H9 (cell line): ENCODE results near the gene PAK6. TPM values are rescaled to one million over a fixed set of nuclear protein-coding genes. Genes with fewer than 3 reads are reported as not detected.

Experiments used
- DNase-seq: peaks from one replicate; pipeline ENCODE4 v3.0.0-alpha.2; 2017
- H2AFZ ChIP-seq: one replicate; pipeline ENCODE4 v1.6.1; 2013; ENCODE audit warnings: mild to moderate bottlenecking, low read length, control low read depth, moderate library complexity
- H2AK5ac ChIP-seq: 2 replicates; pipeline ENCODE4 v1.6.1; 2013; ENCODE audit warnings: low read length, control low read depth, mixed read lengths; ENCODE audit not compliant: insufficient read length
- H2BK120ac ChIP-seq: one replicate; pipeline ENCODE4 v1.6.1; 2013; ENCODE audit warnings: low read depth, mild to moderate bottlenecking, low read length, control low read depth, inconsistent platforms; ENCODE audit not compliant: poor library complexity, severe bottlenecking
- H2BK12ac ChIP-seq: 2 replicates; pipeline ENCODE4 v1.6.1; 2013; ENCODE audit warnings: low read length, control low read depth, mixed read lengths, low read depth; ENCODE audit not compliant: insufficient read length
- H2BK15ac ChIP-seq: 2 replicates; pipeline ENCODE4 v1.6.1; 2013; ENCODE audit warnings: low read depth, low read length, control low read depth
- H2BK20ac ChIP-seq: one replicate; pipeline ENCODE4 v1.6.1; 2013; ENCODE audit warnings: low read depth, mild to moderate bottlenecking, low read length, control low read depth, inconsistent platforms; ENCODE audit not compliant: poor library complexity, severe bottlenecking
- H2BK5ac ChIP-seq: 2 replicates; pipeline ENCODE4 v1.6.1; 2013; ENCODE audit warnings: low read length, control low read depth, mixed read lengths; ENCODE audit not compliant: insufficient read length
- H3K14ac ChIP-seq: 2 replicates; pipeline ENCODE4 v1.6.1; 2013; ENCODE audit warnings: low read length, control low read depth; ENCODE audit not compliant: insufficient read depth
- H3K18ac ChIP-seq: 2 replicates; pipeline ENCODE4 v1.6.1; 2013; ENCODE audit warnings: low read depth, mild to moderate bottlenecking, mixed read lengths, low read length, control low read depth; ENCODE audit not compliant: insufficient read length
- H3K23ac ChIP-seq: 2 replicates; pipeline ENCODE4 v1.6.1; 2013; ENCODE audit warnings: low read length, control low read depth, mixed read lengths, low read depth; ENCODE audit not compliant: insufficient read length
- H3K23me2 ChIP-seq: 2 replicates; pipeline ENCODE4 v1.6.1; 2013; ENCODE audit warnings: low read depth, mild to moderate bottlenecking, mixed read lengths, low read length, control low read depth; ENCODE audit not compliant: insufficient read length, poor library complexity, severe bottlenecking
- H3K27ac ChIP-seq: 2 replicates; pipeline ENCODE4 v1.5.1; 2013; ENCODE audit warnings: low read length, control low read depth, mixed read lengths, low read depth; ENCODE audit not compliant: insufficient read length
- H3K27me3 ChIP-seq: 2 replicates; pipeline ENCODE4 v1.6.1; 2013; ENCODE audit warnings: low read length, control low read depth, inconsistent platforms; ENCODE audit not compliant: insufficient read depth
- H3K4ac ChIP-seq: 2 replicates; pipeline ENCODE4 v1.6.1; 2013; ENCODE audit warnings: low read depth, mild to moderate bottlenecking, control low read depth, inconsistent platforms, low read length, moderate library complexity
- H3K4me1 ChIP-seq: 2 replicates; pipeline ENCODE4 v1.6.1; 2013; ENCODE audit warnings: low read length, control low read depth, inconsistent platforms; ENCODE audit not compliant: insufficient read depth
- H3K4me2 ChIP-seq: 2 replicates; pipeline ENCODE4 v1.6.1; 2013; ENCODE audit warnings: low read length, control low read depth, mixed read lengths; ENCODE audit not compliant: insufficient read length, insufficient read depth
- H3K56ac ChIP-seq: 2 replicates; pipeline ENCODE4 v1.6.1; 2013; ENCODE audit warnings: low read depth, mild to moderate bottlenecking, mixed read lengths, low read length, control low read depth; ENCODE audit not compliant: insufficient read length
- H3K79me1 ChIP-seq: 2 replicates; pipeline ENCODE4 v1.6.1; 2013; ENCODE audit warnings: low read depth, mild to moderate bottlenecking, moderate library complexity, low read length, control low read depth, inconsistent platforms; ENCODE audit not compliant: insufficient read depth, poor library complexity, severe bottlenecking
- H3K79me2 ChIP-seq: 2 replicates; pipeline ENCODE4 v1.6.1; 2013; ENCODE audit warnings: low read length, control low read depth, inconsistent platforms; ENCODE audit not compliant: insufficient read depth
- H3K9ac ChIP-seq: 2 replicates; pipeline ENCODE4 v1.6.1; 2013; ENCODE audit warnings: low read length, control low read depth, mixed read lengths; ENCODE audit not compliant: insufficient read length; ENCODE audit errors: extremely low read depth
- H3K9me3 ChIP-seq: one replicate; pipeline ENCODE4 v1.6.1; 2013; ENCODE audit warnings: low read depth, low read length, inconsistent platforms; ENCODE audit not compliant: control insufficient read depth
- H3T11ph ChIP-seq: one replicate; pipeline ENCODE4 v1.6.1; 2013; ENCODE audit warnings: mild to moderate bottlenecking, low read length, control low read depth, inconsistent platforms
- H4K20me1 ChIP-seq: one replicate; pipeline ENCODE4 v1.6.1; 2013; ENCODE audit not compliant: control insufficient read depth, insufficient read length, insufficient read depth
- H4K5ac ChIP-seq: 2 replicates; pipeline ENCODE4 v1.6.1; 2013; ENCODE audit warnings: low read depth, mild to moderate bottlenecking, mixed read lengths, low read length, control low read depth; ENCODE audit not compliant: insufficient read length
- H4K8ac ChIP-seq: replicated peaks from 2 replicates; pipeline ENCODE4 v1.6.1; 2013; ENCODE audit warnings: low read length, control low read depth, mixed read lengths, low read depth; ENCODE audit not compliant: insufficient read length
- H4K91ac ChIP-seq: 2 replicates; pipeline ENCODE4 v1.6.1; 2013; ENCODE audit warnings: low read depth, mild to moderate bottlenecking, moderate library complexity, mixed read lengths, low read length, control low read depth; ENCODE audit not compliant: insufficient read length
- H3K27ac Mint-ChIP-seq, 3 experiments: 2 replicates in 2 of 3; 3 replicates in 1 of 3; pipeline ENCODE4 v1.8.0; 2020 to 2021; ENCODE audit warnings: mixed read lengths in 3 of 3, mild to moderate bottlenecking in 1 of 3, moderate library complexity in 1 of 3
- H3K27me3 Mint-ChIP-seq: 2 replicates; pipeline ENCODE4 v1.8.0; 2021; ENCODE audit warnings: low read depth, mild to moderate bottlenecking, moderate library complexity, mixed read lengths
- H3K36me3 Mint-ChIP-seq, 3 experiments: 2 replicates in 2 of 3; 3 replicates in 1 of 3; pipeline ENCODE4 v1.8.0; 2020 to 2021; ENCODE audit warnings: low read depth in 3 of 3, mixed read lengths in 3 of 3; ENCODE audit not compliant: insufficient read depth in 1 of 3
- H3K4me1 Mint-ChIP-seq, 2 experiments: 2 replicates each; pipeline ENCODE4 v1.8.0; 2020; ENCODE audit warnings: mixed read lengths in 2 of 2
- H3K4me3 Mint-ChIP-seq, 2 experiments: 2 replicates in 1 of 2; 3 replicates in 1 of 2; pipeline ENCODE4 v1.8.0; 2020 to 2021; ENCODE audit warnings: mild to moderate bottlenecking in 2 of 2, mixed read lengths in 2 of 2, moderate library complexity in 1 of 2
- H3K9me3 Mint-ChIP-seq, 2 experiments: 2 replicates in 1 of 2; 3 replicates in 1 of 2; pipeline ENCODE4 v1.8.0; 2020; ENCODE audit warnings: mild to moderate bottlenecking in 2 of 2, mixed read lengths in 2 of 2, moderate library complexity in 1 of 2
- CTCF ChIP-seq: fragments of 200-600 bp; sonication (generic); conservative IDR thresholded peaks from 3 replicates; pipeline ENCODE4 v1.8.0; 2021; ENCODE audit warnings: antibody characterized with exemption, mild to moderate bottlenecking
- WGBS: extraction: QIAGEN DNeasy Blood & Tissue Kit; methylation state at CpG from one replicate; pipeline ENCODE4 v1.1.7; 2013; ENCODE audit warnings: missing lambda C conversion rate, low lambda C conversion rate, mixed read lengths; ENCODE audit not compliant: insufficient read length; ENCODE audit errors: extremely low coverage; 5-methylcytosine and 5-hydroxymethylcytosine counted together
- total RNA-seq: library from RNA; stranded (reverse); gene quantifications from 2 replicates; pipeline ENCODE4 v1.2.1, GENCODE V29; 2021

PAK6 gene
- total RNA-seq, 1 experiment from 2014 or later: 7.4 TPM

- no peak overlapping the region for H2AFZ ChIP-seq
- H2BK12ac ChIP-seq: no peak overlapping the region
- no peak overlapping the region for H3T11ph ChIP-seq
- peaks cover 17% of the 10 kb centered on the region; the same call in 1 of the 2 replicates for H3K4me1 ChIP-seq
- Mint-ChIP-seq H3K9me3 (peaks cover 0 to 6% of the 10 kb centered on the region in 2 experiments; a peak in 1 of 5 replicates), H3K4me1 (peaks cover 46 to 51% of the 10 kb centered on the region in 2 experiments), H3K27ac (no peak overlapping the region), H3K27me3 (peaks cover 40% of the 10 kb centered on the region), H3K4me3 (peak overlapping the region; percentile 50 to 82), H3K36me3 (peaks cover 0 to 9% (median 6%) of the 10 kb centered on the region in 3 experiments; a peak in 4 of 7 replicates)
- no CpG with 5 or more reads among the region's 26 CpGs for WGBS
- no peak overlapping the region for H3K9ac ChIP-seq
- DNase-seq: no peak
- no peak overlapping the region for H3K23ac ChIP-seq
- H4K5ac ChIP-seq: no peak overlapping the region
- H4K8ac ChIP-seq: no peak overlapping the region
- no peak overlapping the region for H2BK20ac ChIP-seq
- no peak overlapping the region for H2BK120ac ChIP-seq
- peaks cover 10% of the 10 kb centered on the region for H3K23me2 ChIP-seq
- H3K4me2 ChIP-seq: peak overlapping the region; percentile 48
- H4K91ac ChIP-seq: no peak overlapping the region
- no peak for TF ChIP-seq CTCF
- no peak overlapping the region for H2BK5ac ChIP-seq
- H4K20me1 ChIP-seq: no peaks in the 10 kb centered on the region
- no peak overlapping the region for H3K4ac ChIP-seq
- no peaks in the 10 kb centered on the region for H3K79me1 ChIP-seq
- H3K27me3 ChIP-seq: no peaks in the 10 kb centered on the region; the same call in 1 of the 2 replicates
- H3K27ac ChIP-seq: no peak overlapping the region
- no peak overlapping the region; the same call in 1 of the 2 replicates for H3K14ac ChIP-seq
- no peak overlapping the region for H3K56ac ChIP-seq
- no peak overlapping the region for H3K18ac ChIP-seq
- no peaks in the 10 kb centered on the region for H3K9me3 ChIP-seq
- no peak overlapping the region for H2BK15ac ChIP-seq
- no peaks in the 10 kb centered on the region for H3K79me2 ChIP-seq
- no peak overlapping the region for H2AK5ac ChIP-seq
Measured at GRCh38 chr15:40322531-40323238, 83.8 kb downstream of the PAK6 start.
